Brain microvascular endothelial cell (primary cell): ENCODE results near the gene THSD7A.

ENCODE experiments used
- DNase-seq: peaks from one replicate; pipeline ENCODE4 v3.0.0-alpha.2; 2020
- H3K27ac ChIP-seq: fragments of 250-450 bp; sonication (Bioruptor Pico); 2 replicates; pipeline ENCODE4 v1.5.1; 2020; ENCODE audit warnings: mild to moderate bottlenecking, moderate library complexity
- H3K27me3 ChIP-seq: fragments of 250-450 bp; sonication (Bioruptor Pico); replicated peaks from 2 replicates; pipeline ENCODE4 v1.5.1; 2020; ENCODE audit warnings: mild to moderate bottlenecking
- H3K36me3 ChIP-seq: fragments of 250-450 bp; sonication (Bioruptor Pico); replicated peaks from 2 replicates; pipeline ENCODE4 v1.5.1; 2020; ENCODE audit warnings: mild to moderate bottlenecking
- H3K4me3 ChIP-seq: 2 replicates; pipeline ENCODE4 v1.5.1; 2011; ENCODE audit warnings: low read depth, mild to moderate bottlenecking, control low read depth, low read length, moderate library complexity
- CTCF ChIP-seq: IDR thresholded peaks from 2 replicates; pipeline ENCODE4 v1.5.1; 2011; ENCODE audit warnings: low read depth, mild to moderate bottlenecking, moderate library complexity, low read length, control low read depth, inconsistent platforms; ENCODE audit errors: missing control alignments
- in situ Hi-C: cut with HindIII; loops from 2 replicates; pipeline ENCODE4 v1.10.0; 2017; ENCODE audit warnings: low sequenced_read_pairs, low pct_ligation_motif_present

Gene THSD7A

GRCh38 chr7:11811709-11812108 is 20.3 kb downstream of the THSD7A start:
- DNase-seq, result no peak
- no peaks in the 10 kb centered on the region for H3K36me3 ChIP-seq
- no peak overlapping the region for H3K4me3 ChIP-seq
- in situ Hi-C loops, result no loop called here
- TF ChIP-seq CTCF, result no peak
- H3K27ac ChIP-seq, result no peak overlapping the region
- H3K27me3 ChIP-seq, result no peaks in the 10 kb centered on the region

- DNase-seq, result no peak
Observed at GRCh38 chr7:11810043-11810625, 21.9 kb downstream of the THSD7A start.

GRCh38 chr7:11807000-11807399 is 25.0 kb downstream of the THSD7A start:
- no peak overlapping the region for H3K27ac ChIP-seq
- no peak for TF ChIP-seq CTCF
- in situ Hi-C loops, result no loop called here
- no peak overlapping the region for H3K4me3 ChIP-seq
- H3K27me3 ChIP-seq, result no peaks in the 10 kb centered on the region
- no peak for DNase-seq
- H3K36me3 ChIP-seq, result no peaks in the 10 kb centered on the region

More at GRCh38 chr7:11810043-11810625, 21.9 kb downstream of the THSD7A start:
- H3K36me3 ChIP-seq, result no peaks in the 10 kb centered on the region
- no peak overlapping the region for H3K4me3 ChIP-seq
- in situ Hi-C loops, result no loop called here
- H3K27ac ChIP-seq, result no peak overlapping the region
- no peaks in the 10 kb centered on the region for H3K27me3 ChIP-seq
- TF ChIP-seq CTCF, result no peak

GRCh38 chr7:11804621-11805020 is 27.4 kb downstream of the THSD7A start:
- in situ Hi-C loops, result no loop called here
- no peak for DNase-seq
- no peak overlapping the region for H3K27ac ChIP-seq
- TF ChIP-seq CTCF, result no peak
- H3K27me3 ChIP-seq, result no peaks in the 10 kb centered on the region
- no peak overlapping the region for H3K4me3 ChIP-seq
- no peaks in the 10 kb centered on the region for H3K36me3 ChIP-seq

- in situ Hi-C loops, result no loop called here
- DNase-seq, result no peak
- no peaks in the 10 kb centered on the region for H3K36me3 ChIP-seq
- TF ChIP-seq CTCF, result no peak
- H3K4me3 ChIP-seq, result no peak overlapping the region
- no peaks in the 10 kb centered on the region for H3K27me3 ChIP-seq
- no peak overlapping the region for H3K27ac ChIP-seq
Observed at GRCh38 chr7:11795231-11795630, 36.8 kb downstream of the THSD7A start.

- in situ Hi-C loops, result no loop called here
- Histone ChIP-seq H3K27me3 (no peaks in the 10 kb centered on the region), H3K27ac (no peak overlapping the region), H3K4me3 (no peak overlapping the region), H3K36me3 (no peaks in the 10 kb centered on the region)
- TF ChIP-seq CTCF, result no peak
- DNase-seq, result no peak
Observed at GRCh38 chr7:11792166-11792565, 39.8 kb downstream of the THSD7A start.
